ENCODE measurements around the gene CTNNA3.
"Not testable (repeated sequence)": the region's sequence is repeated elsewhere in the genome, so short reads cannot be mapped to it uniquely, and the experiment has no call there.

The CTNNA3 gene

GRCh38 chr10:67696029-67696428 is at the start of gene CTNNA3:
TSS of gene CTNNA3 (minus strand) at chr10:67696195.
- DNase-seq = no peak

GRCh38 chr10:67735430-67735829 is 39.4 kb upstream of the CTNNA3 start:
- DNase-seq = no peak

GRCh38 chr10:67733511-67733910 is 37.5 kb upstream of the CTNNA3 start:
- no peak for DNase-seq

- no peak for DNase-seq
These were observed 29.6 kb upstream of the CTNNA3 start for GRCh38 chr10:67725567-67725966.

GRCh38 chr10:67723601-67724000 is 27.6 kb upstream of the CTNNA3 start:
- DNase-seq = no peak

GRCh38 chr10:67722113-67722512 is 26.1 kb upstream of the CTNNA3 start:
- no peak for DNase-seq

- DNase-seq = not testable (repeated sequence)
These were observed 20.5 kb upstream of the CTNNA3 start for GRCh38 chr10:67716455-67716854.

GRCh38 chr10:67705921-67706320 is 9.9 kb upstream of the CTNNA3 start:
- no peak for DNase-seq

GRCh38 chr10:67699613-67700270 is 3.7 kb upstream of the CTNNA3 start:
- DNase-seq = not testable (repeated sequence)

GRCh38 chr10:67698164-67698563 is 2.2 kb upstream of the CTNNA3 start:
- no peak for DNase-seq

- DNase-seq = no peak
These were observed 1.7 kb upstream of the CTNNA3 start for GRCh38 chr10:67697724-67698131.

- no peak for DNase-seq
These were observed 684 bp upstream of the CTNNA3 start for GRCh38 chr10:67696679-67697078.

GRCh38 chr10:67695555-67695954 is 440 bp downstream of the CTNNA3 start:
- no peak for DNase-seq

- not testable (repeated sequence) for DNase-seq
These were observed 4.1 kb downstream of the CTNNA3 start for GRCh38 chr10:67691861-67692260.

GRCh38 chr10:67690540-67690939 is 5.5 kb downstream of the CTNNA3 start:
- DNase-seq = not testable (repeated sequence)

GRCh38 chr10:67684140-67684539 is 11.9 kb downstream of the CTNNA3 start:
- not testable (repeated sequence) for DNase-seq

GRCh38 chr10:67678335-67678974 is 17.5 kb downstream of the CTNNA3 start:
- DNase-seq = no peak

- DNase-seq = no peak
These were observed 19.7 kb downstream of the CTNNA3 start for GRCh38 chr10:67676208-67676825.

- DNase-seq = no peak
These were observed 25.6 kb downstream of the CTNNA3 start for GRCh38 chr10:67670401-67670800.

- no peak for DNase-seq
These were observed 26.0 kb downstream of the CTNNA3 start for GRCh38 chr10:67669978-67670377.

GRCh38 chr10:67668448-67668847 is 27.5 kb downstream of the CTNNA3 start:
- DNase-seq = no peak

GRCh38 chr10:67667035-67667425 is 29.0 kb downstream of the CTNNA3 start:
- no peak for DNase-seq

- no peak for DNase-seq
These were observed 29.5 kb downstream of the CTNNA3 start for GRCh38 chr10:67666416-67667034.

GRCh38 chr10:67665491-67665890 is 30.5 kb downstream of the CTNNA3 start:
- no peak for DNase-seq
